ENCODE data around the gene PTPRS.
"Not testable (repeated sequence)": the region's sequence is repeated elsewhere in the genome, so short reads cannot be mapped to it uniquely, and the experiment has no call there.

PTPRS gene

DNA sequence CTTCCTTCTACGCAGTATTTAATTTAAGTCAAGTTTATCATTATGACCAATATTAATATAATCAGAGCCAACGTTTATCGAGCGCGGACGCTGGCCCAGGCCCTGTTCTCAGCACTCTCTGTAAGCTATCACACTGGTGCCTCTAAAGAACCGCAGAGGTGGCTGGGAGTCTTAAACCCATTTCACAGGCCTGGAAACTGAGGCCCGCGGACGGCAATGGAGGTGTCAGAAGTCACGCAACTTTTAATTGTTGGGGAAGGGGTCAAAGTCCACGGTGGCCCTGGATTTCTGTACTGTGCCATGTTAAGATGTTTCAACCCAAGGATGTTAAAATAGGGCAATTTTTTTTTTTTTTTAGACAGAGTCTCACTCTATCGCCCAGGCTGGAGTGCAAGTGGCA lies 8.8 kb downstream of the PTPRS start:
- no peak for DNase-seq

DNA sequence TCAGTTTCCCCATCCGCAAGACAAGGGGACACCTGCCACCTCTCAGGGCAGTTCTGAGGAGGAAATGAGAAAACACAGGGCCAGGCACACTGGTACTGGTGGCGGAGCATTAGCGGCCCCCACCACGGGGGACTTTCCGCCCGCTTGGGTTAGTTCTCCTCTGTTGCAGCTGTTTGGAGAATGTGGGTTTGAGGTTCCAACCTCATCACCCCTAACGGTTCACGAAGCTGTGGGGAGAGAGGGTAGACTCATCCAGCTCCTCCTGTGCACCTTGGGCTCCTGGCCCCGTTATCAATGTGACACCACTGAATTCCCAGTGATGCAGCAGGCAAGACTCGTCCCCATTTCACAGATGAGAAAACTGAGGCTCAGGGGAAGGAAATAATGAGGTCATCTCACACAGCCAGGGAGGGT lies 10.3 kb downstream of the PTPRS start:
- DNase-seq = no peak

- DNase-seq = no peak
Observed at GRCh38 chr19:5329141-5329540, 11.5 kb downstream of the PTPRS start.

DNA sequence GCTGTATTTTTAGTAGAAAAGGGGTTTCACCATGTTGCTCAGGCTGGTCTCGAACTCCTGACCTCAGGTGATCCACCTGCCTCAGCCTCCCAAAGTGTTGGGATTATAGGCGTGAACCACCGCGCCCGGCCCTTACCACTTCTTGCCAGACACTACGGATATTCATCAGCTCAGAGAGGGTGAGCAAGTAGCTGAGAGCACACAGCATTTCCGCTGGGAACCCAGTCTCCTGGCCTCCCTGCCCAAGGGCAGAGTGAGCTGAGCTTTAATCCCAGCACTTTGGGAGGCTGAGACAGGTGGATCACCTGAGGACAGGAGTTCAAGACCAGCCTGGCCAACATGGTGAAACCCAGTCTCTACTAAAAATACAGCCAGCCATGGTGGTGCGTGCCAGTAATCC lies 12.2 kb downstream of the PTPRS start:
- DNase-seq = not testable (repeated sequence)

GRCh38 chr19:5326986-5327623 lies 13.5 kb downstream of the PTPRS start:
- no peak for DNase-seq

DNA sequence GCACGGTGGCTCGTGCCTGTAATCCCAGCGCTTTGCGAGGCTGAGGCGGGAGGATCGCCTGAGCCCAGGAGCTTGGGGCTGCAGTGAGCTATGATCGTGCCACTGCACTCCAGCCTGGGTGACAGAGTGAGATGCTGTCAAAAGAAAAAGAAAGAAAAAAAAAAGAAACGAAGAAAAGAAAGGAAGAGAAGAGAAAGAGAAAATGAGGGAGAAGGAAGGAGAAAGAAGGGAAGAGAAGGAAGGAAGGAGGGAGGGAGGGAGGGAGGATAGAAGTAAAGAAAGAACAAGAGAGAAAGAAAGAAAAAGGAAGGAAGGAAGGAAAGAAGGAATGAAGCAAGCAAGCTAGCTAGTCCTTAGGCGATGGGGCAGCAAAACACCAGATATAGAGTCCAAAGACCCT lies 14.1 kb downstream of the PTPRS start:
- no peak for DNase-seq

DNA sequence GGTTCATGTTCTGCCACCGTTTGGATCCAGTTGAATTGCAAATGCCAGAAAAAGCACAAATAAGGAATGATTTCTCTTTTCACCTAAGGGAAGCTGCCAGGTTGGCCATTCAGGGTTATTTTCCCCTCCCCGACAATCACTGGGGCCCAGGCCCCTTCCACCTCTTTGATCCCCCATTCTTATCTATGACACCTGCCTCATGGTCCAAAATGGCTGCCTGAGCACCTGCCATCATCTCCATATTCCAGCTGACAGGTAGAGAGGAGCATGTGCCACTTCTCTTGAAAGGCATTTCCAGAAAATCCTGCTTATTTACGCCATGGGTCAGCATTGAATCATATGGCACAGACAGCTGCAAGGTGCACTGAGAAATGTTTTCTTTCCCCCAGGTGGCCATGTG lies 15.7 kb downstream of the PTPRS start:
- no peak for DNase-seq

GRCh38 chr19:5323475-5323811 lies 17.2 kb downstream of the PTPRS start:
- DNase-seq = no peak

GRCh38 chr19:5321851-5322681 lies 18.5 kb downstream of the PTPRS start:
- DNase-seq = no peak

DNA sequence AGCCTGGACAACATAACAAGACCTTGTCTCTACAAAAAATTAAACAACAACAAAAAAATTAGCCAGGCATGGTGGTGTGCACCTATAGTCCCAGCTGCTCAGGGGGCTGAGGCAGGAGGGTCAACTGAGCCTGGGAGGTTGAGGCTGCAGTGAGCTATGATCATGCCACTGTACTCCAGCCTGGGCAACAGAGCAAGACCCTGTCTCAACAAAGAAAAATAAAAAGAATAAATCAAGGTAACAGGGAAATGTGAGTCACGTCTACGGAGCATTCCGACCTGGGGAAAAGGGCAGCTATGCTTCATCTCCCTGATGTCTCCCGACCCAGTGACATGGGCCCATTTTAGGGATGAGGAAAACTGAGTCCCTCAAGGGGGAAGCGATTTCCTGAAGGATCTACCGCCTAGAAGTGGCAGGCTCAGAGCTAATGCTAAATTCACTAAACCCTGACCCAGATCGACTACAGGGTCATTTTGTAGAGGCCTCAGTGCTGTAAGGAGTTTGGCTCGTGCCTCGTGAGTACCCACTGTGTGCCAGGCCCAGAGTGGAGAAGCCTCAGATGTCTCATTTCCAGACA lies 19.5 kb downstream of the PTPRS start:
- DNase-seq = no peak

DNA sequence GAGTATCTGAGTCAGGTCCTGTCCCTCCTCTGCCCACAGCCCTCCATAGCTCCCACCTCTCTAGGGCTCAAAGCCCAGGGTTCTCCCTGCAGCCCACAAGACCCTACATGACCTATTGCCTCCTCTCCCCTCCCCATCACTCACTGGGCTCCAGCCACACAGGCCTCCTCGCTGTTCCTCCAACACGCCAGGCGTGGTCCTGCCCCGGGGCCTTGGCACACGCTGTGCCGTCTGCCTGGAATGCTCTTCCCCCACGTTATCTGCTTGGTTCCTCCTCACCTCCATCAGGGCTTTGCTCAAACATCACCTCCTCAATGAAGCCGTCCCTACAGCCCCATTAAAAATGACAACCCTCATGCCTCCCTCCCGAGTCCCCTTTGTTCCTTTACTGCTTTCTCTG lies 21.1 kb downstream of the PTPRS start:
- no peak for DNase-seq

- DNase-seq = no peak
Observed at GRCh38 chr19:5318306-5318705, 22.3 kb downstream of the PTPRS start.

GRCh38 chr19:5317321-5317720 lies 23.3 kb downstream of the PTPRS start:
- no peak for DNase-seq

GRCh38 chr19:5316138-5316537 lies 24.5 kb downstream of the PTPRS start:
- DNase-seq = no peak

- DNase-seq = no peak
Observed at GRCh38 chr19:5314907-5315298, 25.7 kb downstream of the PTPRS start.

- DNase-seq = no peak
Observed at GRCh38 chr19:5314012-5314906, 26.4 kb downstream of the PTPRS start.

DNA sequence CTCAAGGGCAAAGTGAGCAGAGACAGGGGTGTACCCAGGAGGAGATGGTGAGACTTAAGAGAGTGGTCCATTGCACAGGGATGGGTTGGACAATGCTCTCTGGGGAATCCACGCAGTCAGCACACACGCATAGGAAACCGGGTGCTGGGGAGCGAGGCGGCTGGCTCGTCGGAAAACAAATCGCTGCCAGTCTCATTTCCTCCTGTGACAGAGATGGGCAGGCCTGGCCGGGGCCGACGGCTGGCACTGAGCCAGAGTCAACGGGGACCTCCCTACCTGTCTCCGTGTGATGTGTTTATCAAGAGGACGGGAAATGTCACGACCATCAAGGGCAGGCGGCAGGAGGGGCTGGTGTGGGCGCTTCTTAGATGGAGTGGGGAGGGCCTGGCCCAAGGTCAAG lies 27.3 kb downstream of the PTPRS start:
- no peak for DNase-seq

DNA sequence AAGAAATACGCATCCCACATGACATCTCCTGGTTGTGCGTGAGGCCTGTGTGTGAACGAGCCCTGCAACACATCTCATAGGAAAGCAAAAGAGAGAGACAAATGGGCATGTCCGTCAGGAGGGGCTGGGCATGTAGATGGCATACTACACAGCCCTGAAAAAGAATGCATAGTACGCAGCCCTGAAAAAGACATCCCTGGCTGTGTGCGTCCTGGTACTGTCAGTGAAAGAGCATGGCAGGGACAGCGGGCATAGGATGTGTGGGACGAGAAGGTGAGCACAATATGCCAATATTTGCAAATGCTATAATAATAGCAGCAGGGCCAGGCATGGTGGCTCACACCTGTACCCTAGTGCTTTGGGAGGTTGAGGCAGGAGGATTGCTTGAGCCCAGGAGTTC lies 28.6 kb downstream of the PTPRS start:
- DNase-seq = no peak

GRCh38 chr19:5309438-5310204 lies 31.0 kb downstream of the PTPRS start:
- DNase-seq = no peak

DNA sequence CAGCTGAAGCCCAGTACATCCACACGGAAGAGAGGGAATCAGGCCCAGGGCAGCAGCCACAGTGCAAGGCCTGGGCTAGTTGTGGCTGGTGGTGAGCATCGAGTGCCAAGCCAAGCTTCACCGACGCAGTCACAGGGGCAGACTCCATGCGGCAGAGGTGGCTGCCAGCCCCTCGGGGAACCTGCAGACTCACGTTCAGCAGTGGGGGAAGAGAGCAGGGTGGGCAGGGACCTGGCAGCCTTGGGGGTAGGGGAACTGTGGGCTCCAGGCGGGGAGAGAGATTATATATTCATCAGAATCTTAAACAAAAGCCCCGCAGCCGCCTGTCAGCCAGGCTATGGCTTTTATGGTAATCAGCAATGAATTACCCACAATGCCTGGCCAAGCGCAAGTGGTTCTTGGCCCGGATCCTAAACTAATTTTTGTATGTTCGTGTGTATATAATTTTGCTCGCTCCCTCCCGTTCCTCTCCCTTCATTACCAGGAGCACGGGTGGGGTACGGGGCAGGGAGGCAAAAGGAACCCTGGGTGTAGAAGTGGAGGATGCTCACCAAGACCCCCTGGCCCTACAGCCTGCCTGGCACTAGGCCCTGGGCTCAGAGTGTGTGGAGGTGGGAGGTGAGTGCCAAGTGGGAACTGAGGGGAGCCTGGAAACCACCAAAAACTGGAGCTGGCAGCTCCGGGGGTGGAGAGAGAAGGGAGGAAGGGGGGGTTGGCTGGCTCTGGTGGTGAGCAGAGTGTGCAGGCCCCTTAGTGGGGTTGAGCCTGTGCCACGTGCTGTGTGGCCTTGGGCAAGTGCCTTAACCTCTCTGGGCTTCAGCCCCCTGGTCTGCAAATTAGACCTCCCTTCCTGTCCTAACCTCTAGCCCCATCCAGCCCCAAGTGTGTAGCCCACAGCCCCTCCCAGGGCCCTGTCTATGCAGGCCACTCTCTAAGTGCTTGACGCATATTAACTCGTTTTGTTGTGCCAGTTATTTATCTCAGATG lies 31.9 kb downstream of the PTPRS start:
- DNase-seq = peak in 1 of 2 experiments; percentile 74

GRCh38 chr19:5307655-5308054 lies 33.0 kb downstream of the PTPRS start:
- no peak for DNase-seq
